Ovary (tissue), 9 donors: ENCODE results near the gene AGO1. TPM values are rescaled to one million over a fixed set of nuclear protein-coding genes. Genes with fewer than 3 reads are reported as not detected.

Experiments
- DNase-seq, 5 donors: peaks; one replicate each; pipeline ENCODE4 v3.0.0-alpha.2; 2019 to 2020
- H3K27ac ChIP-seq, 2 donors: fragments of 200-600 bp; one replicate each; pipeline versions ENCODE4 v1.5.1 to v1.8.0; 2019 to 2022
- H3K27me3 ChIP-seq: fragments of 200-600 bp; one replicate; pipeline ENCODE4 v1.8.0; 2022
- H3K36me3 ChIP-seq: fragments of 200-600 bp; sonication (generic); one replicate; pipeline ENCODE4 v1.5.1; 2019
- H3K4me1 ChIP-seq: one replicate; pipeline ENCODE4 v1.8.1; 2013; ENCODE audit warnings: mild to moderate bottlenecking, moderate library complexity; ENCODE audit not compliant: insufficient read depth
- H3K4me3 ChIP-seq: fragments of 200-600 bp; sonication (generic); one replicate; pipeline ENCODE4 v1.5.1; 2017
- H3K9me3 ChIP-seq, 2 donors: fragments of 200-600 bp in 1 of 2; sonication (generic) in 1 of 2; one replicate each; pipeline versions ENCODE4 v1.5.1 to v1.8.1; 2013 to 2019; ENCODE audit warnings: mild to moderate bottlenecking in 1 of 2, moderate library complexity in 1 of 2
- CTCF ChIP-seq, 3 donors: fragments of 450-650 bp in 2 of 3; fragments of 200-600 bp in 1 of 3; IDR thresholded peaks; one replicate each; pipeline versions ENCODE4 v1.5.1 to v1.8.0; 2016 to 2022; ENCODE audit warnings: antibody characterized with exemption in 3 of 3, mild to moderate bottlenecking in 1 of 3
- EP300 ChIP-seq: sonication (generic); formaldehyde crosslinking; IDR thresholded peaks from one replicate; pipeline ENCODE4 v1.6.1; 2017; ENCODE audit warnings: antibody characterized with exemption
- POLR2A ChIP-seq: fragments of 450-650 bp; IDR thresholded peaks from one replicate; pipeline ENCODE4 v1.6.1; 2017; ENCODE audit warnings: antibody characterized with exemption, mild to moderate bottlenecking, moderate library complexity
- WGBS, 3 donors: extraction: QIAGEN DNeasy Blood & Tissue Kit in 1 of 3; methylation state at CpG; one replicate each; pipeline versions ENCODE4 v1.1.5 to v1.1.7; 2013 to 2017; 5-methylcytosine and 5-hydroxymethylcytosine counted together
- intact Hi-C, 4 donors: fragments of 100-400 bp; cut with DNase I; formaldehyde crosslinking; loops; one replicate each; pipeline versions ENCODE4 v1.11.0 to v1.15.1; 2022 to 2023
- polyA plus RNA-seq, 2 donors: library from polyadenylated mRNA; stranded (reverse); fragments of 200-250 nt in 1 of 2; fragments of 350-450 nt in 1 of 2; fragmentation: Illumina TruSeq in 1 of 2; extraction: RNeasy Lipid Tissue Mini Kit (QIAGEN cat#74804) in 1 of 2; gene quantifications; one replicate each; pipeline ENCODE4 v1.2.3, GENCODE V29; 2013 to 2014
- total RNA-seq, 7 donors: library from RNA; depleted of rRNA in 2 of 7; stranded (reverse); fragments of >200 nt in 2 of 7; fragmentation: NEBNext Ultra II Directional in 3 of 7; extraction: Animal tissue kit (Norgen Biotek cat#: 25700) in 3 of 7; gene quantifications; one replicate each; pipeline versions ENCODE4 v1.1.0 to v1.2.4, GENCODE V29; 2016 to 2023
- donor health status: DM: no; HTN: no; CAD: no; lungs with moderate emphysema.
- donor health status: DM: no; HTN: no; CAD: no.
- donor health status: Bipolar disorder and iron deficiency.
- donor health status: DM: yes; HTN: yes; CAD: no.
- donor health status: DM: no; HTN: no; CAD: no.
- donor health status: DM: yes; HTN: yes; CAD: no.

AGO1 gene
- total and polyA plus RNA-seq, 9 donors: 5.1 to 34.0 (median 27.6) TPM

- H3K4me3 ChIP-seq: no peak overlapping the region
- peak overlapping the region in 1 of 2 donors; percentile 3 for H3K27ac ChIP-seq
- H3K4me1 ChIP-seq: peaks cover 3% of the 10 kb centered on the region
- 78 to 81% (median 81%) methylated on average over 1 of the region's 1 CpG for WGBS, 3 donors
- no peaks in the 10 kb centered on the region for H3K36me3 ChIP-seq
- intact Hi-C loops: no loop called here
- H3K9me3 ChIP-seq: no peaks in the 10 kb centered on the region
- TF ChIP-seq EP300 (no peak), CTCF (IDR thresholded peaks at IDR 0.05) (no peak), POLR2A (no peak)
- DNase-seq: no peak
- no peaks in the 10 kb centered on the region for H3K27me3 ChIP-seq
Observed at GRCh38 chr1:35894656-35895055, 11.6 kb downstream of the AGO1 start.

DNA sequence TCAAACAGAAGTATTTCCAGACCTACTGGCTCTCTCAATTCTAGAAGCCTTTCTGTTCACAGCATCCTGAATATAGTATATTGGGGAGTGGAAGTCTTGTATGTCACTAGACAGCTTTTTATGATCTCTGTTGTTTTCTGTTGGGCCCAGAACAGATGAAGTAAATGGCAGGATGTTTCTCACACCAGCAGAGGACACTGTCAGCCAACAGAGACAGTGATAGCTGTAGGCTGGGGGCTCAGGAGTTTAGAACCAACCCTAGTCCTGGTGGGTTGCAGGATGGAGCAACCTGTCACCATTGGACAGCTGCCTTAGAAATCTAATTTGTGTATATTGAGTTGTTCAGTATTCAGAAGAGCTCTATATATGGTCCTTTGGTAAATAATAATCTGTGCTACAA is 16.9 kb downstream of the AGO1 start:
- no peaks in the 10 kb centered on the region for H3K4me1 ChIP-seq
- no peaks in the 10 kb centered on the region for H3K36me3 ChIP-seq
- intact Hi-C loops: no loop called here

DNA sequence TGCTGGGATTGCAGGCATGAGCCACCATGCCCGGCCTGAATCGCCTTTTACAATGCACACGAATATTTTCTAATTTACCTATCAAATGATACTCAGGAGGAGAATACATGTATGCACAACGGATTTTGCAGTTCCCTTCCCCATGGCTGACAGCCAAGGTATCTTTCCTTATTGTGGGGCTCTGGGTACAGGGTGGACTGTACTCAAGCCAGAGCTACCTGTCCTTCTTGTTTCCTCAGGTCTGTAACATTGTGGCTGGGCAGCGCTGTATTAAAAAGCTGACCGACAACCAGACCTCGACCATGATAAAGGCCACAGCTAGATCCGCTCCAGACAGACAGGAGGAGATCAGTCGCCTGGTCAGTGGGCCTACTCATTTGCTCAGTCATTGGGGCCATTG is 18.2 kb downstream of the AGO1 start:
- no peaks in the 10 kb centered on the region for H3K4me1 ChIP-seq
- intact Hi-C loops: no loop called here
- no peak overlapping the region for H3K27ac ChIP-seq
- no peak overlapping the region for H3K4me3 ChIP-seq
- WGBS, 3 donors: 93 to 96% (median 95%) methylated on average over 9 of the region's 9 CpGs
- no peaks in the 10 kb centered on the region for H3K9me3 ChIP-seq
- TF ChIP-seq POLR2A (no peak), EP300 (no peak), CTCF (IDR thresholded peaks at IDR 0.05) (no peak)
- H3K36me3 ChIP-seq: no peaks in the 10 kb centered on the region
- H3K27me3 ChIP-seq: no peaks in the 10 kb centered on the region
- no peak for DNase-seq

More for the DNA sequence above, 16.9 kb downstream of the AGO1 start:
- TF ChIP-seq POLR2A: no peak
- TF ChIP-seq EP300: no peak
- TF ChIP-seq CTCF (IDR thresholded peaks at IDR 0.05): no peak
- H3K9me3 ChIP-seq: no peaks in the 10 kb centered on the region
- H3K4me3 ChIP-seq: no peak overlapping the region
- no peak overlapping the region for H3K27ac ChIP-seq
- no peak for DNase-seq
- no peaks in the 10 kb centered on the region for H3K27me3 ChIP-seq

GRCh38 chr1:35902671-35903070 is 19.7 kb downstream of the AGO1 start:
- Histone ChIP-seq H3K9me3 (no peaks in the 10 kb centered on the region), H3K27me3 (no peaks in the 10 kb centered on the region), H3K27ac (no peak overlapping the region), H3K36me3 (no peaks in the 10 kb centered on the region), H3K4me3 (no peak overlapping the region), H3K4me1 (no peaks in the 10 kb centered on the region)
- intact Hi-C loops: no loop called here
- DNase-seq: no peak
- TF ChIP-seq CTCF (IDR thresholded peaks at IDR 0.05) (no peak), POLR2A (no peak), EP300 (no peak)
- WGBS, 3 donors: 91 to 92% (median 92%) methylated on average over 2 of the region's 2 CpGs

- Histone ChIP-seq H3K4me3 (no peak overlapping the region), H3K36me3 (no peaks in the 10 kb centered on the region), H3K27ac (no peak overlapping the region), H3K4me1 (no peaks in the 10 kb centered on the region), H3K27me3 (no peaks in the 10 kb centered on the region), H3K9me3 (no peaks in the 10 kb centered on the region)
- 88 to 96% (median 92%) methylated on average over 1 of the region's 1 CpG for WGBS, 3 donors
- TF ChIP-seq CTCF (IDR thresholded peaks at IDR 0.05): no peak
- TF ChIP-seq POLR2A: no peak
- no peak for TF ChIP-seq EP300
- intact Hi-C loops: no loop called here
- DNase-seq: no peak
Observed at GRCh38 chr1:35914717-35915116, 31.7 kb downstream of the AGO1 start.
